Muscle of leg (tissue), 11 donors: ENCODE measurements around the gene EMD. TPM values are rescaled to one million over a fixed set of nuclear protein-coding genes. Genes with fewer than 3 reads are reported as not detected.
A peak's percentile ranks its signal among the peaks of the same experiment; 100 is the strongest.

Experiments used
- DNase-seq: peaks from one replicate; pipeline ENCODE4 v3.0.0; 2013
- H3K27ac ChIP-seq: one replicate; pipeline ENCODE4 v1.5.1; 2013; ENCODE audit warnings: mild to moderate bottlenecking, low read length, control low read depth
- H3K27me3 ChIP-seq: one replicate; pipeline ENCODE4 v1.6.1; 2013; ENCODE audit warnings: low read length; ENCODE audit not compliant: control insufficient read depth, insufficient read depth
- H3K36me3 ChIP-seq: one replicate; pipeline ENCODE4 v1.6.1; 2013; ENCODE audit warnings: low read length; ENCODE audit not compliant: control insufficient read depth, insufficient read depth
- H3K4me1 ChIP-seq: one replicate; pipeline ENCODE4 v1.6.1; 2013; ENCODE audit warnings: low read length; ENCODE audit not compliant: control insufficient read depth, insufficient read depth
- H3K4me3 ChIP-seq: one replicate; pipeline ENCODE4 v1.5.1; 2013; ENCODE audit warnings: low read length, control low read depth
- H3K9me3 ChIP-seq: replicated peaks from 2 replicates; pipeline ENCODE4 v1.6.1; 2013; ENCODE audit warnings: low read depth, low read length; ENCODE audit not compliant: control insufficient read depth
- WGBS: methylation state at CpG from one replicate; pipeline ENCODE4 v1.1.5; 2013; ENCODE audit warnings: missing lambda C conversion rate; ENCODE audit not compliant: insufficient coverage; 5-methylcytosine and 5-hydroxymethylcytosine counted together
- polyA plus RNA-seq, 8 donors: library from polyadenylated mRNA; unstranded; fragments of 120-200 nt; gene quantifications; one replicate each; pipeline versions ENCODE4 v1.2.1 to v1.2.3, GENCODE V29; 2013; ENCODE audit warnings: inconsistent platforms in 1 of 8, low replicate concordance in 1 of 8; ENCODE audit not compliant: insufficient read length in 8 of 8, insufficient read depth in 1 of 8
- total RNA-seq: library from RNA; stranded (reverse); fragments of 120-200 nt; gene quantifications from one replicate; pipeline ENCODE4 v1.2.4, GENCODE V29; 2013

The EMD gene
- total and polyA plus RNA-seq, 9 donors: 8.7 to 66.7 (median 54.8) TPM

GRCh38 chrX:154401918-154402621 is 23.0 kb downstream of the EMD start:
- WGBS: no CpG with 5 or more reads among the region's 6 CpGs

DNA sequence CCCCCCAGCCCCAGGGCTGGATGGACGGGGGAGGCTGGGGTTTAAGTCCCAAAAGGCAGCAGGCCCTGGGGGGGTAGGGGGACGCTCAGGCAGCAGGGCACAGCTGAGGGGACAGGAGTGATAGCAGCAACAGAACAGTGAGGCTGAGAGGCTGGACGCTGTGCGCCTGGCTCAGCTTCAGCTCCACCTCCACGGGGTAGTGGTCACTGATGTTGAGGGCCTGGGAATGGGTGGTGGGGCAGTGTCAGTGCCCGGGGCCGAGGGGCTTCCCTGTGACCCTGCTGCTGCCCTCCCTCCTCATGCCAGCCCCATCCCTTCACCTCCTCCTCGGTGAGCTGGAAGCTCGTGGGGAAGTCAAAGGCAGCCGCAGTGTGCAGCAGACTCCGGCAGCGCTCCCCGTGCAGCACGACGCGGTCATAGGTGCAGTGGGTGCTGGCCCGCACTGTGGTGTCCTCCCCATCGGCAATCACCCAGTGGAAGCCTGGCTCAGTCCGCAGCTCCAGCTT is 23.6 kb downstream of the EMD start:
- Histone ChIP-seq H3K9me3 (peaks cover 2% of the 10 kb centered on the region), H3K27me3 (no peaks in the 10 kb centered on the region), H3K4me3 (no peak overlapping the region), H3K4me1 (peaks cover 10% of the 10 kb centered on the region), H3K27ac (no peak overlapping the region), H3K36me3 (peaks cover 26% of the 10 kb centered on the region)
- WGBS: 83% methylated on average over 15 of the region's 19 CpGs
- DNase-seq: no peak

More at GRCh38 chrX:154401918-154402621, 23.0 kb downstream of the EMD start:
- no peak for DNase-seq
- no peak overlapping the region for H3K27ac ChIP-seq
- H3K36me3 ChIP-seq: peaks cover 26% of the 10 kb centered on the region
- peaks cover 13% of the 10 kb centered on the region for H3K4me1 ChIP-seq
- no peaks in the 10 kb centered on the region for H3K27me3 ChIP-seq
- peaks cover 2% of the 10 kb centered on the region for H3K9me3 ChIP-seq
- H3K4me3 ChIP-seq: no peak overlapping the region

DNA sequence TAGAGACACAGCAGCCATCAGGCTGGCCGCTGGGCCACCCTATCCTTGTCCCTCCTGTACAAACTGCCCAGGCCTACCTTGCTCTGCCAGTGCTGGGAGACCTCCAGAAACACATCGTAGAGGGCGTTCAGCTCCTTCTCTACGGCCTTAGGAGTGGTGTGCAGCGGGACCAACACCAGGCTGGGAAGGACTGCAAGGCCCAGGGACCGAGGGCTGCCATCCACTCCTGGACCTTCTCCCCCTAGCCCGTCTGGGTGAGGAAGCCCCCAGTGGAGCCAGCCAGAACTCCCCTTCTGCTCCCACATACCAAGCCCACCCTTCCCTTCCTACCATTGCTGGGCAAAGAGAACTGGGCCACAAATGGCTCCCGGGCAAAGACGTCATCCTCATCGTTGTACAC is 24.1 kb downstream of the EMD start:
- Histone ChIP-seq H3K27me3 (no peaks in the 10 kb centered on the region), H3K4me3 (no peak overlapping the region), H3K4me1 (peaks cover 9% of the 10 kb centered on the region), H3K36me3 (peaks cover 26% of the 10 kb centered on the region), H3K27ac (no peak overlapping the region), H3K9me3 (peaks cover 2% of the 10 kb centered on the region)
- no peak for DNase-seq
- 76% methylated on average over 9 of the region's 10 CpGs for WGBS

DNA sequence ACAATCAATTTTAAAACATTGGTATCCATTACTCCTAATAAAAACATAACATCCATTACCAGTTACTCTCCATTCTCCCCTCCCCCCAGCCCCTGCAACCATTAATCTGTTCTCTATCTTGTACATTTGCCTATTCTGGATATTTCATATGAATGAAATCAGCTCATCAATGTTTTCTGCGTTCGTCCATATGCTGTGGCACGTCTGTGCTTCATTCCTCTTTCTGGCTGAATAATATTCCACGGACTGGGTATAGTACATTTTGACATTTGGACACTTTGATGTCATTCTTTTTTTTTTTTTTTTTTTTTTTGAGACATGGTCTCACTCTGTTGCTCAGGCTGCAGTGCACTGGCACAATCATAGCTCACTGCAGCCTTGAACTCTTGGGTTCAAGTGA is 24.8 kb downstream of the EMD start:
- Histone ChIP-seq H3K9me3 (peaks cover 2% of the 10 kb centered on the region), H3K27me3 (no peaks in the 10 kb centered on the region), H3K36me3 (peaks cover 25% of the 10 kb centered on the region), H3K27ac (no peak overlapping the region), H3K4me1 (peaks cover 15% of the 10 kb centered on the region), H3K4me3 (no peak overlapping the region)
- no peak for DNase-seq
- no CpG with 5 or more reads among the region's 4 CpGs for WGBS

DNA sequence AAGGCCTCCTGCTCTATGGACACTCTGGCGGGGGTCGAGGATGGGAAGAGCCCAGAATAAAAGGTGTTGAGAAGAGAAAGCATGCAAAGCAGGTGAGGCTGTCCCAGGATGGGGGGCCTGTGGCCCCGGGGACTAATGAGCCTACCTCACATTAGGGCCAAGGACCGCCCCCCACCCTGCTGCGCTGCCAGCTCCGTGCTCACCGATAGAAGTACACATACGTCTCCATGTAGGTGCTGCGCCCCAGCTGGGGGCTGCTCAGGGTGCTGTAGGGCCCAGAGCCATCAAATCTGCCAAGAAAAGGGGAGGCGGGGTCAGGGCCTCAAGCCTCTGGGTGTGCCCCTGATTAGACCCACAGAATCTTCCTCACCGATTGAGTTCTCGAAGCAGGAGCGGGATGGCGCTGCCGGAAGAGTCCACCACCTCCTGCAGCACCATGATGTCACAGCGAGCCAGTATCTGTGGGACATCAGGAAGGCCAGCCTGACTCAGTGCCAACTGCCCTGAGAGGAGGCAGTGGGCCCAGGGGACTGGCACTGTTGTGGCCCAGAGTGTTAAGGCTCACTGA is 25.6 kb downstream of the EMD start:
- H3K36me3 ChIP-seq: peaks cover 16% of the 10 kb centered on the region
- WGBS: 88% methylated on average over 15 of the region's 16 CpGs
- no peak overlapping the region for H3K27ac ChIP-seq
- H3K27me3 ChIP-seq: no peaks in the 10 kb centered on the region
- DNase-seq: no peak
- no peak overlapping the region for H3K4me3 ChIP-seq
- peaks cover 16% of the 10 kb centered on the region for H3K4me1 ChIP-seq
- peaks cover 2% of the 10 kb centered on the region for H3K9me3 ChIP-seq

DNA sequence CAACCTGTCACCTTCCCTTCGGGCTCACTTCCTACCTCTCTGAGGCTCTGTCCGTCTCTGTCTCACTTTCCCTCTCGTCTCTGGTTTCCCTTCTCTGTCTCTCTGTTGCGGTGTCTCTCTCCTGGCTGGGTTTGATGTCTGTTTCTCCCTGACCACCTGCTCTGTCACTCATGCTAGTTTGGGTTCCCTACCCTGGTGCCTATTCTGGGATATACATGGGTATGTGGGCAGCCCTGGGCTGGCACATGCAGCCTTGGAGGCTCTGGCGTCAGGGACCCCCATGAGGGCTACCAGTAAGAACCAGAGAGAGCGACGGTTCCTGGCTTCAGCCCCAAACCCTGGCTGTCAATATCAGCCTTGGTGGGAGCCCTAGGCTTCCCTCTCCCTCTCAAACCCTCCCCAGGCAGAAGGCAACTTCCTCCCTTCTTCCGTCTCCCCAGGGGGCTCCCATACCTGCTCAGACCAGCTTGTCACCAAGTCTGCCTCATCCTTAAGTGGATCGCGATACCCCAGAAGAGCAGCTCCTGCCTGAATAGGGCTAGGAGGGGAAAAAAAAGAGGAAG is 29.6 kb downstream of the EMD start:
- Histone ChIP-seq H3K4me1 (peaks cover 19% of the 10 kb centered on the region), H3K4me3 (peak overlapping the region; percentile 21), H3K36me3 (peaks cover 7% of the 10 kb centered on the region), H3K27ac (peak overlapping the region; percentile 87), H3K27me3 (no peaks in the 10 kb centered on the region), H3K9me3 (peaks cover 5% of the 10 kb centered on the region)
- DNase-seq: no peak
- WGBS: 51% methylated on average over 7 of the region's 10 CpGs

DNA sequence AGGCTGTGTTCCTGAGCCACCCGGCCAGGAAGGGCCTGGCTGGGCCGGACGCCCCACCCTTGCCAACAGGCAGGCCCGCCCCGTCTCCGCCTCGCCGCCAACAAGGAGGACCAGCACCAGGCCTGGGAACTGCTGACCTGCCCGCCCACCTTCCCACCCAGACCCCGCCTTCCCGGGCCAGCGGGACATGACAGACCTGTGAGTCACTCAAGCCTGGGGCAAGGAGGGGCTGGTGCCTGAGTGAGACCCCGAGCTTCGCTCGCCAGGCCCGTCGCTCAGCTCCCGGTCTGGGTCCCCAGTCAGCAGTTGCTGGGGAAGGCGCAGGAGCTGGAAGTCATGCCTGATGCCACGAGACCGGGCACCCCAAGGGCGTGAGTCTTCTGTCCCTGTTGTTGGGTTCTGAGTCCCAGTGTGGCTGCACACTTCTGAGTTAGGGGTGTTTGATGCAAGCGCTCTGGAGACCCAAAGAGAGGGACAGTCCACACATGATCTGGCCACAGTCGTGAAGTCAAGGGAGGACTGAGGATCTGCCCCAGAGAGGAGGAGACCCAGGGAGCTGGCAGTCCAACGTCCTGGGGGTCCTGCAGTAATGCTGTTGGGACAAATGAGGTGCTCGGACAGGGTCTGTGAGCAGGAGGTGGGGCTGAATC is 30.3 kb downstream of the EMD start, which contains the start of gene DNASE1L1:
TSS of gene DNASE1L1 (minus strand) at position 33 of the 650 bp plus-strand sequence. CDS start 3,686 bp downstream, outside the sequence.
- WGBS: 57% methylated on average over 18 of the region's 26 CpGs
- Histone ChIP-seq H3K36me3 (peaks cover 10% of the 10 kb centered on the region), H3K4me3 (peak within 1 kb of the TSS; percentile 21), H3K27me3 (no peaks in the 10 kb centered on the region), H3K4me1 (peaks cover 19% of the 10 kb centered on the region), H3K27ac (peak within 1 kb of the TSS; percentile 87), H3K9me3 (peaks cover 5% of the 10 kb centered on the region)
- DNase-seq: peak; percentile 67

- Histone ChIP-seq H3K9me3 (peaks cover 3% of the 10 kb centered on the region), H3K27me3 (no peaks in the 10 kb centered on the region), H3K4me3 (peak overlapping the region; percentile 56), H3K4me1 (peaks cover 19% of the 10 kb centered on the region), H3K36me3 (peaks cover 10% of the 10 kb centered on the region), H3K27ac (peak overlapping the region; percentile 76)
- WGBS: 45% methylated on average over 23 of the region's 29 CpGs
- DNase-seq: peak; percentile 80
These were observed 32.9 kb downstream of the EMD start for GRCh38 chrX:154411981-154412340.

GRCh38 chrX:154412468-154412867 is 33.4 kb downstream of the EMD start:
- peak overlapping the region; percentile 76 for H3K27ac ChIP-seq
- 78% methylated on average over 3 of the region's 4 CpGs for WGBS

GRCh38 chrX:154413142-154413541 is 34.0 kb downstream of the EMD start:
- Histone ChIP-seq H3K27me3 (no peaks in the 10 kb centered on the region), H3K36me3 (peaks cover 10% of the 10 kb centered on the region), H3K4me3 (no peak overlapping the region), H3K4me1 (peaks cover 19% of the 10 kb centered on the region), H3K27ac (no peak overlapping the region), H3K9me3 (peaks cover 3% of the 10 kb centered on the region)
- no peak for DNase-seq
- 85% methylated on average over 2 of the region's 8 CpGs for WGBS

More at GRCh38 chrX:154412468-154412867, 33.4 kb downstream of the EMD start:
- H3K4me3 ChIP-seq: peak overlapping the region; percentile 56
- H3K27me3 ChIP-seq: no peaks in the 10 kb centered on the region
- H3K9me3 ChIP-seq: peaks cover 3% of the 10 kb centered on the region
- peaks cover 10% of the 10 kb centered on the region for H3K36me3 ChIP-seq
- no peak for DNase-seq
- H3K4me1 ChIP-seq: peaks cover 19% of the 10 kb centered on the region
